ENCODE data around the gene EML6.

Gene EML6

GRCh38 chr2:54889053-54889452, 165.6 kb downstream of the EML6 start:
- DNase-seq, result no peak

GRCh38 chr2:54891909-54892308, 168.4 kb downstream of the EML6 start:
- DNase-seq, result no peak

GRCh38 chr2:54894467-54894866, 171.0 kb downstream of the EML6 start:
- no peak for DNase-seq

- DNase-seq, result no peak
Measured at GRCh38 chr2:54895730-54896129, 172.3 kb downstream of the EML6 start.

- no peak for DNase-seq
Measured at GRCh38 chr2:54897420-54898310, 174.2 kb downstream of the EML6 start.

- DNase-seq, result peak; percentile 52
Measured at GRCh38 chr2:54898456-54899226, 175.2 kb downstream of the EML6 start.

GRCh38 chr2:54899576-54900200, 176.2 kb downstream of the EML6 start:
- peak; percentile 96 for DNase-seq

GRCh38 chr2:54901224-54901986, 177.9 kb downstream of the EML6 start:
- no peak for DNase-seq

- no peak for DNase-seq
Measured at GRCh38 chr2:54902763-54903162, 179.3 kb downstream of the EML6 start.

GRCh38 chr2:54903736-54904554, 180.5 kb downstream of the EML6 start:
- DNase-seq, result no peak

GRCh38 chr2:54904836-54905235, 181.4 kb downstream of the EML6 start:
- DNase-seq, result no peak

- DNase-seq, result peak; percentile 82
Measured at GRCh38 chr2:54906716-54907115, 183.3 kb downstream of the EML6 start.

- no peak for DNase-seq
Measured at GRCh38 chr2:54907663-54908062, 184.2 kb downstream of the EML6 start.

- DNase-seq, result no peak
Measured at GRCh38 chr2:54908591-54908990, 185.1 kb downstream of the EML6 start.

GRCh38 chr2:54909001-54909400, 185.5 kb downstream of the EML6 start:
- DNase-seq, result no peak

- DNase-seq, result no peak
Measured at GRCh38 chr2:54912305-54912704, 188.8 kb downstream of the EML6 start.

GRCh38 chr2:54912893-54913292, 189.4 kb downstream of the EML6 start:
- no peak for DNase-seq

- no peak for DNase-seq
Measured at GRCh38 chr2:54914637-54915036, 191.2 kb downstream of the EML6 start.

- DNase-seq, result no peak
Measured at GRCh38 chr2:54915101-54915500, 191.6 kb downstream of the EML6 start.

- no peak for DNase-seq
Measured at GRCh38 chr2:54916637-54917036, 193.2 kb downstream of the EML6 start.

- DNase-seq, result no peak
Measured at GRCh38 chr2:54918647-54919280, 195.3 kb downstream of the EML6 start.

All from NCI-H2171 treated with DMSO at 0.1 percent for 48 hours (cell line).